Measurements from ENCODE around the gene OR4C46. TPM values are rescaled to one million over a fixed set of nuclear protein-coding genes. Genes with fewer than 3 reads are reported as not detected.

OR4C46 gene
- total RNA-seq, 3 donors from 2014 or later (not counting 1 experiment from before 2014, with no cell fraction given): not detected

GRCh38 chr11:54558407-54558806 lies 45.4 kb downstream of the OR4C46 start:
- Histone ChIP-seq H3K9me3 (ENCODE audit: control insufficient read depth, insufficient read depth, low read length) (peaks cover 16% of the 10 kb centered on the region), H3K4me3 (ENCODE audit: low read length) (no peak overlapping the region), H3K4me1 (ENCODE audit: control insufficient read depth, insufficient read depth, low read length) (no peaks in the 10 kb centered on the region), H3K27me3 (ENCODE audit: control insufficient read depth, insufficient read depth, low read length) (no peaks in the 10 kb centered on the region), H3K27ac (ENCODE audit: low read length) (no peak overlapping the region), H3K36me3 (ENCODE audit: control insufficient read depth, insufficient read depth, low read length) (no peaks in the 10 kb centered on the region)
- DNase-seq (no peak), ATAC-seq (no peak)
- peaks cover 22% of the 10 kb centered on the region for H3K36me3 Mint-ChIP-seq
- H3K4me1 Mint-ChIP-seq: no peaks in the 10 kb centered on the region
- H3K9me3 Mint-ChIP-seq: peaks cover 13 to 28% of the 10 kb centered on the region in 2 donors
- H3K27ac Mint-ChIP-seq: no peak overlapping the region
- TF ChIP-seq CTCF (IDR thresholded peaks at IDR 0.05): no peak
- no peak overlapping the region for H3K4me3 Mint-ChIP-seq
- H3K27me3 Mint-ChIP-seq (ENCODE audit: low read depth in 2 of 2): no peaks in the 10 kb centered on the region
- intact Hi-C loops (cut with micrococcal nuclease): no loop called here
- WGBS (ENCODE audit: insufficient coverage): 73% methylated on average over 2 of the region's 3 CpGs

Other genes with a start within 250 kb of the OR4C46 start
- gene OR4A5, start 102.8 kb upstream of the OR4C46 start, total RNA-seq: not detected